GM12801 (cell line): Measurements from ENCODE around the gene PRKCE.

Experiments
- TF ChIP-seq, protein P1 (sequence below): IDR thresholded peaks from one replicate; pipeline ENCODE4 v1.5.1; 2011; ENCODE audit warnings: control low read depth; ENCODE audit not compliant: insufficient read length; ENCODE audit errors: extremely low read depth

The PRKCE gene

DNA sequence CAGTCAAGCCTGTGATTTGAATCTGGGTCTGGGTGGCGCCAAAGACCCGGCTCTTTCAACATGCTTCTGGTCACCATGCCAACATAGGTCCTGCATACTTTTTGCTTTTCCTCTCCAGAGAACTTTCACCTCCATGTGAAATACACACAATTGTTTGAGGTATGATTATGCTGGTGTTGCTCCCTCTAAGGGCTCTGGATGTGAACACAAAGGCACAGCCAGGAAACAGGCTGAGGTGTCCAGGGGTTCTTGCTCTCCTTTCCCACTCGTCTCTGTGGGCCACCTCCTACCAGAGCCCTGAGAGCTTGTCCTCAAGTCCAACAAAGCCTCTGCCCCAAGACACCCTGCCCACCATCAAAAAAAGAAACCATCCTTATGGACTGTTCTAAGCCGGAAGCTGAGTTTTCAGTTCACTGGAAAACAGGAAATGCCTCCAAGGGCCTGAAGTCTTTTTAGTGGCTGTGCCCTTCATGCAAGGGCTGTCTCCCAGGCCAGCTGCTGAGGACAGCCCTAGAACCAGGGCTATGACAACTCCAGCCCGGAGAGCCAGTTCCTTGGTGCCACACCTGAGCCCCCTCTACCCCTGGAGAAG lies 545.5 kb downstream of the PRKCE start:
- TF ChIP-seq, protein P1, sequence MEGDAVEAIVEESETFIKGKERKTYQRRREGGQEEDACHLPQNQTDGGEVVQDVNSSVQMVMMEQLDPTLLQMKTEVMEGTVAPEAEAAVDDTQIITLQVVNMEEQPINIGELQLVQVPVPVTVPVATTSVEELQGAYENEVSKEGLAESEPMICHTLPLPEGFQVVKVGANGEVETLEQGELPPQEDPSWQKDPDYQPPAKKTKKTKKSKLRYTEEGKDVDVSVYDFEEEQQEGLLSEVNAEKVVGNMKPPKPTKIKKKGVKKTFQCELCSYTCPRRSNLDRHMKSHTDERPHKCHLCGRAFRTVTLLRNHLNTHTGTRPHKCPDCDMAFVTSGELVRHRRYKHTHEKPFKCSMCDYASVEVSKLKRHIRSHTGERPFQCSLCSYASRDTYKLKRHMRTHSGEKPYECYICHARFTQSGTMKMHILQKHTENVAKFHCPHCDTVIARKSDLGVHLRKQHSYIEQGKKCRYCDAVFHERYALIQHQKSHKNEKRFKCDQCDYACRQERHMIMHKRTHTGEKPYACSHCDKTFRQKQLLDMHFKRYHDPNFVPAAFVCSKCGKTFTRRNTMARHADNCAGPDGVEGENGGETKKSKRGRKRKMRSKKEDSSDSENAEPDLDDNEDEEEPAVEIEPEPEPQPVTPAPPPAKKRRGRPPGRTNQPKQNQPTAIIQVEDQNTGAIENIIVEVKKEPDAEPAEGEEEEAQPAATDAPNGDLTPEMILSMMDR, result no peak

DNA sequence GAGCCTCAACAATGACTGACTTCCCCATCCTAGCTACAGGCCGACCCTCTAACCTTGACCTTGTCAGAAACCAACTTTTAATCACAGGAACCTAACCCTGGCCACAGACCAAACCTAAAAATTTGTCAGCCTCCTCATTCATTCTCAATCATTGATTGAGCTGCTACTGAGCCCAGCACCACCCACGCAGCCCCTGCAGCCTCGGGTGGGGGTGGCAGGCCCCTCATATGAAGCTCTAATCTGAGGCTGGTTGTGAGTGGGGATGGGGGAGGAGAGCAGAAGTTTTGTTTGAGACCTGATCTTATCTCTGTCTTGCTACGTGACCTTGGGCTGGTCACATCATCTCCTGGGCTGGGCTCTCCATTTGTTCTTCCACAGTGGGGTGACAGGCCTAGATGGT lies 546.2 kb downstream of the PRKCE start:
- TF ChIP-seq, protein P1, result no peak

DNA sequence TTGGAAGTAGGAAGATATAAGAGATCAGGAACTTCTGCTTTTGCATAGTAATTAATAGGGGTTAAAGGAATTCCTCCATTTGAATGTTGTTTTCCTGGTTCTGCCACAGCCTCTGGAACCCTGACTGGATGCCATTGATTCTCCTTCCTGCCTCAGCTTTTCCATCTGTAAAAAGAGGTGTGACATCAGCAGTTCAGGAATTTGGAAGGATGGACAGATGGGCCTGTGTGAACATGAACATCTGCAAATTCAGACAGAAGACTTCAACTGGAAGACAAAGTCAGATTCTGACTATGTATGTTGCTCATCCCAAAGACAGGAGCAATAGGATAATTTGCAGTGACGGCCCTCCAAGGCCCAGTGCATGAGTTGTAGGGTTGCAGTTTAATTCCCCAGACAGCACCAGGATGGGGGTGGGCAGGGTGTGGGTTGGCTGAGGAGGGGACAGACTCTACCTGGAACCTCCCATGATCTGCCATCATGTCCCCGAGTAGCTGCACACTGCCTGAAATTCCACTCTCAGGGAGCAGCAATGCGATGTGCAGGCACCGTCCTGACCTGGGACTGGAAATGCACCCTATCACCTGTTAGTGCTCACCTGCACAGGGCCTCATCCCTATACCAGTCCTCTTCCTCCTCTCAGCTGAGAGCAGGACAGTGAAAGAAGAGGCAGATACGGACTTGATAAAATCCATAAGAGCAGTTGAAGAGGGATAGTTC lies 546.8 kb downstream of the PRKCE start:
- TF ChIP-seq, protein P1, result no peak

DNA sequence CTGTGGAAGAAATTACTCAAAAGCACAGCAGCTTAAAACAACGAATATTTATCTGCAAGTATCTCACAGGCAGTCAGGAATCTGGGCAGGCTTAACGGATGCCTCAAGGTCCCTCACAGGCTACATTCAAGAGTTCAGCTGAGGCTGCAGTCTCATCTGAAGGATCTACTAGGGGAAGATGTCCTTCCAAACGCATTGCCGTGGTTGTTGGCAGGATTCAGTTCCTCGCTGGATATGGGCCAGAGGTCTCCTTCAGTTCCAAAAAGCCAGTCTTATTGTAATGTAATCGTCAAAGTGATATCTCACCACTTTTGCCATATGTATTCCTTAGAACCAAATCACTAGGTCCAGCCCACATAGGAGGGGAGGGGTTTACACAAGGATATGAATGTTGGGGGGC lies 547.5 kb downstream of the PRKCE start:
- TF ChIP-seq, protein P1, result no peak

DNA sequence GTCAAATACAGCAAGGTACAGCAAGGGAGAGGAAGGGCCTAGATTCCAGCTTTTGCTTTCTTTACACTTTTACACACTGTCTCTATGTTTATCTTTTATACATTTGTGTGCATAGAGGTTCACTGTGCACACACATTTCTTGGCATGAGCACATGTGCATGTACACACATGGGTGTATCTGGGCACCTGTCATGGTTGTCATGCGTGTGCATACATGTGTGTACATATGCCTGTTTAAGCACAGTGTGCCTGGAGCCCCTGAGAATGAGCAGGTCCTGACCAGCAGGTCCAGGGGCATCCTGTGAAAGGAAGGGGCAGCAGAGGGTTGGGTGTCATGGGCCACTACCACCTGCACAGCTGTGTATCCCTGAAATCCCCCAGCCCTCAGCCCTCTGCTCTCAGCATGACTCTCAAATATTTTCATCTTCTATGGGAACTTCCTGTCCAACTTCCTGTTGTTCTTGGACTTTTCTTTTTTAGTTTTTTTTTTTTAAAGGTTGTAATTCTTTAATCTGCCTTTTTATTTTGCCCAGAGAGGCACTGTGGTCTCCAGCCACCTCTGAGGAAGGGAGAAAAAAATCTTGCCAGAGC lies 548.7 kb downstream of the PRKCE start:
- TF ChIP-seq, protein P1, result no peak

DNA sequence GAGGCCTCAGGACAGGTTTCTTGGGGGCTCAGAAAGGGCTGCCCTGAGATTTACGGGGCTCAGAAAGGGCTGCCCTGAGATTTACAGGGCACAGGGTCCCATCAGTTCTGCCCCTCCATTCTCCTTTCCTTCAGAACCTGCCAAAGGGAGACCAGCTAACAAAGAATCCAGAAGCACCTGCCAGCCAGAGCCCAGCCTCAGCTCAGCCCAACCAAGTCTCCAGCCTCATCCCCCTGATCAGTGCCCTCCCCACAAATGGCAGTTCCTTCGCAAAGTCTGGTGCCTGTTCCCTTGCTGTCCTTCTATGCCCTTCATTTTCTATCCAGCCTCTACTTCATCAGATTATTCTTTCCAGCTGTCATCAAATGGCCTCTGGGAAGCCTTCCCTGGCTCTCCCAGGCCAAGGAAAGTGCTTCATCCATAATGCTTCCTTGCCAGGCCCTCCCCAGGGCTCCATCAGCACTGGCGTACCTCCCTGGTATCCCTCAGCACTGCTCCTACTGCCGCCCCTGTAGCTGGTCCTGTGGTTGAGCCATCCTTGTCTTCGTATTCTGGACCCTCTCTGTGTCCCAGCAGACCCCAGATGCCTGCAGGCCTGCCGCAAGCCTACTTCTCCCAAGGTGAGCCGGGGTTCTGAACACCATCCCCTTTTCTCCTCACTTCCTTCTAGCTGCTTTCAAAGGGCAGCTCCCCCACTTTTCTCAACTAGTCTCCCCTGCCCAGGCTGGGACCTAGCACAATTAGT lies 549.6 kb downstream of the PRKCE start:
- TF ChIP-seq, protein P1, result no peak

DNA sequence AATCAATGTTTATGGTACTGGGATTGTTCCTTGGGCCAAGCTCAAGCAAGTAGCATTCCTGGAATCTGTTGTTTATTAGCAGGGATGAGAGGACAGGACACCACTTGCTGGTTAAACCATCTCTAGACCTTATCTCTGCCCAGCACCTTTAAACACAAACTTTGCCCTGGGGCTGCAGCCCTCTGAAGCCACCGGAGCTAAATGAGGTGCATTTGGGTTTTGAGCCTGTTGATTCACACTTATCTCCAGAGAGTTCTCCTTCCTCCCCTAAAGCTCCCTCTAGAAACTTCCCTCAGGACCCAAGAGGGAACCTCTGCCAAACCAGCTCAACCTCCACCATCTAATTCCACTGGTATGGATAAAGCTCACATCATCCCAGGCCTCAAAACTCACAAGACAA lies 551.0 kb downstream of the PRKCE start:
- TF ChIP-seq, protein P1, result no peak
